Measurements from ENCODE around the gene PKIB. TPM values are rescaled to one million over a fixed set of nuclear protein-coding genes. Genes with fewer than 3 reads are reported as not detected.
"Not testable (repeated sequence)": the region's sequence is repeated elsewhere in the genome, so short reads cannot be mapped to it uniquely, and the experiment has no call there.

PKIB gene
- total RNA-seq, 4 donors from 2014 or later, result 1.2 to 2.2 TPM; not detected in 2

GRCh38 chr6:122747573-122747972, 137.4 kb downstream of the PKIB start:
- H3K9me3 ChIP-seq, result no peaks in the 10 kb centered on the region
- no peaks in the 10 kb centered on the region for H3K36me3 ChIP-seq
- H3K4me1 ChIP-seq, result no peaks in the 10 kb centered on the region
- no peak for DNase-seq (ENCODE audit: extremely low spot score)
- WGBS, result 86% methylated on average over 10 of the region's 10 CpGs
- TF ChIP-seq EP300 (IDR thresholded peaks at IDR 0.05), result no peak
- TF ChIP-seq POLR2AphosphoS5 (IDR thresholded peaks at IDR 0.05), result no peak
- TF ChIP-seq, protein P1, sequence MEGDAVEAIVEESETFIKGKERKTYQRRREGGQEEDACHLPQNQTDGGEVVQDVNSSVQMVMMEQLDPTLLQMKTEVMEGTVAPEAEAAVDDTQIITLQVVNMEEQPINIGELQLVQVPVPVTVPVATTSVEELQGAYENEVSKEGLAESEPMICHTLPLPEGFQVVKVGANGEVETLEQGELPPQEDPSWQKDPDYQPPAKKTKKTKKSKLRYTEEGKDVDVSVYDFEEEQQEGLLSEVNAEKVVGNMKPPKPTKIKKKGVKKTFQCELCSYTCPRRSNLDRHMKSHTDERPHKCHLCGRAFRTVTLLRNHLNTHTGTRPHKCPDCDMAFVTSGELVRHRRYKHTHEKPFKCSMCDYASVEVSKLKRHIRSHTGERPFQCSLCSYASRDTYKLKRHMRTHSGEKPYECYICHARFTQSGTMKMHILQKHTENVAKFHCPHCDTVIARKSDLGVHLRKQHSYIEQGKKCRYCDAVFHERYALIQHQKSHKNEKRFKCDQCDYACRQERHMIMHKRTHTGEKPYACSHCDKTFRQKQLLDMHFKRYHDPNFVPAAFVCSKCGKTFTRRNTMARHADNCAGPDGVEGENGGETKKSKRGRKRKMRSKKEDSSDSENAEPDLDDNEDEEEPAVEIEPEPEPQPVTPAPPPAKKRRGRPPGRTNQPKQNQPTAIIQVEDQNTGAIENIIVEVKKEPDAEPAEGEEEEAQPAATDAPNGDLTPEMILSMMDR (IDR thresholded peaks at IDR 0.05), result no peak
- no peak for TF ChIP-seq POLR2A (IDR thresholded peaks at IDR 0.05; ENCODE audit: low read depth)
- no peak overlapping the region for H3K4me3 ChIP-seq
- H3K27ac ChIP-seq (replicated peaks in 1 of 4), result no peak overlapping the region
- H3K27me3 ChIP-seq, result no peaks in the 10 kb centered on the region
- intact Hi-C loops (cut with DNase I), result no loop called here

DNA sequence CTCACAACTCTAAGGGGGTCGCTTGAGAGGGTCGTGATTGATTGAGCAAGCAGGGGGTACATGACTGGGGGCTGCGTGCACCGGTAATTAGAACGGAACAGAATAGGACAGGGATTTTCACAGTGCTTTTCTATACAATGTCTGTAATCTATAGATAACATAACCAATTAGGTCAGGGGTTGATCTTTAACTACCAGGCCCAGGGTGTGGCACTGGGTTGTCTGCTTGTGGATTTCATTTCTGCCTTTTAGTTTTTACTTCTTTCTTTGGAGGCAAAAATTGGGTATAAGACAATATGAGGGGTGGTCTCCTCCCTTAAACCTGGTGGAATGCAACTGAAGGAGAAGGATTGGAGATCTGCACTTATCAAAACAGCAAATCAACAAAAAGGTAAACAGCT, 138.7 kb downstream of the PKIB start:
- H3K27me3 ChIP-seq; H3K4me1 ChIP-seq; H3K36me3 ChIP-seq; intact Hi-C loops (cut with DNase I); H3K27ac ChIP-seq (replicated peaks in 1 of 4); H3K4me3 ChIP-seq; DNase-seq (ENCODE audit: extremely low spot score); H3K9me3 ChIP-seq: not testable (repeated sequence)
- 33% methylated on average over 5 of the region's 5 CpGs for WGBS

GRCh38 chr6:122749451-122750050, 139.3 kb downstream of the PKIB start:
- intact Hi-C loops (cut with DNase I), result no loop called here
- H3K4me1 ChIP-seq, result no peaks in the 10 kb centered on the region
- H3K9me3 ChIP-seq, result no peaks in the 10 kb centered on the region
- no peak for DNase-seq (ENCODE audit: extremely low spot score)
- no peak overlapping the region for H3K27ac ChIP-seq (replicated peaks in 1 of 4)
- H3K36me3 ChIP-seq, result no peaks in the 10 kb centered on the region
- no peaks in the 10 kb centered on the region for H3K27me3 ChIP-seq
- 77% methylated on average over 4 of the region's 4 CpGs for WGBS
- TF ChIP-seq EP300 (IDR thresholded peaks at IDR 0.05), result no peak
- TF ChIP-seq POLR2A (IDR thresholded peaks at IDR 0.05; ENCODE audit: low read depth), result no peak
- TF ChIP-seq, protein P1 (IDR thresholded peaks at IDR 0.05), result no peak
- no peak for TF ChIP-seq POLR2AphosphoS5 (IDR thresholded peaks at IDR 0.05)
- no peak overlapping the region for H3K4me3 ChIP-seq

GRCh38 chr6:122751326-122751725, 141.1 kb downstream of the PKIB start:
- intact Hi-C loops (cut with DNase I), result no loop called here
- Histone ChIP-seq H3K4me3 (no peak overlapping the region), H3K9me3 (no peaks in the 10 kb centered on the region), H3K27me3 (no peaks in the 10 kb centered on the region), H3K27ac (replicated peaks in 1 of 4) (no peak overlapping the region), H3K4me1 (no peaks in the 10 kb centered on the region), H3K36me3 (no peaks in the 10 kb centered on the region)
- no peak for DNase-seq (ENCODE audit: extremely low spot score)
- TF ChIP-seq POLR2AphosphoS5 (IDR thresholded peaks at IDR 0.05) (no peak), POLR2A (IDR thresholded peaks at IDR 0.05; ENCODE audit: low read depth) (no peak), EP300 (IDR thresholded peaks at IDR 0.05) (no peak)
- TF ChIP-seq, protein P1 (IDR thresholded peaks at IDR 0.05), result no peak
- 66% methylated on average over 3 of the region's 3 CpGs for WGBS

- intact Hi-C loops (cut with DNase I), result no loop called here
- 84% methylated on average over 1 of the region's 1 CpG for WGBS
- H3K4me1 ChIP-seq, result no peaks in the 10 kb centered on the region
- no peak for DNase-seq (ENCODE audit: extremely low spot score)
- H3K36me3 ChIP-seq, result no peaks in the 10 kb centered on the region
- no peaks in the 10 kb centered on the region for H3K9me3 ChIP-seq
- TF ChIP-seq, protein P1 (IDR thresholded peaks at IDR 0.05), result no peak
- TF ChIP-seq POLR2AphosphoS5 (IDR thresholded peaks at IDR 0.05) (no peak), EP300 (IDR thresholded peaks at IDR 0.05) (no peak), POLR2A (IDR thresholded peaks at IDR 0.05; ENCODE audit: low read depth) (no peak)
- H3K27ac ChIP-seq (replicated peaks in 1 of 4), result no peak overlapping the region
- H3K4me3 ChIP-seq, result no peak overlapping the region
- no peaks in the 10 kb centered on the region for H3K27me3 ChIP-seq
These were observed 142.3 kb downstream of the PKIB start for GRCh38 chr6:122752459-122752858.

Data from esophagus muscularis mucosa (tissue), 4 donors.